ENCODE measurements around the gene HACD3.

The HACD3 gene, protein sequence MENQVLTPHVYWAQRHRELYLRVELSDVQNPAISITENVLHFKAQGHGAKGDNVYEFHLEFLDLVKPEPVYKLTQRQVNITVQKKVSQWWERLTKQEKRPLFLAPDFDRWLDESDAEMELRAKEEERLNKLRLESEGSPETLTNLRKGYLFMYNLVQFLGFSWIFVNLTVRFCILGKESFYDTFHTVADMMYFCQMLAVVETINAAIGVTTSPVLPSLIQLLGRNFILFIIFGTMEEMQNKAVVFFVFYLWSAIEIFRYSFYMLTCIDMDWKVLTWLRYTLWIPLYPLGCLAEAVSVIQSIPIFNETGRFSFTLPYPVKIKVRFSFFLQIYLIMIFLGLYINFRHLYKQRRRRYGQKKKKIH

DNA sequence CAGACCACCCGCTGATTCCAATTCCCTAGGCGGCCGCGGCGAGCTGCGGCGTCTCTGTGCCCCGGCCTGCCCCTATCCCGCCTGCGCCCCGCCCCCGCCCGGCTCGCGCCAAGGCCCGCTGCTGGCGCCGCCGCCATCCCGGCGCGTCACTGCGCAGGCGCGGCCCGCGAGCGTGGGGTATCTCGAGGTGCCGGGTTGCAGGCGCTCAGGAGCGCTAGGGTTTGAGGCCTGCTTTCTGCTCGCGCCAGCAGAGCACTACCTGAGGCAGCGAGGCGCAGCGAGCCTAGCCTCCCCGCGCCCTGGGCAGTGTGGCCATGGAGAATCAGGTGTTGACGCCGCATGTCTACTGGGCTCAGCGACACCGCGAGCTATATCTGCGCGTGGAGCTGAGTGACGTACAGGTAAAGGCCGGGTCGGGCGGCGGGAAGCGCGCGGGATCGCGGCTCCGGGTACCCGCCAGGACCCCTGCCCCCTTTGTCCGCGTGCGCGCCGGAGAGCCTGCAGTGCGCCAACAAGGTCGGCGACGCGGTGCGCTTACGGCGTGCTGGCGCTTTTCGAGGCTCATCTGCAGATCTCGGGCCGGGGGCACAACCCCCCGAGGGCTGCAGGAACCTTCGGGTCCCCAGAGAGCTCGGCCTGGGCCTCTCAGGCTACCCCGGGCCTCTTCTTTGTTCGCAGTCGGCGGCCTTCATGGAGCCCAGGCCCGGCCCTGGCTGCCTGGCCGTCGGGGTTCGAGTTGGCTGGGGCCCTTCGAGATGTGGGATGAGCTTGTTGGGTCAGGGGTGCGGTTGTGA, at the start of gene HACD3:
Gene HACD3 (plus strand): TSS at position 146 of the 794 bp plus-strand sequence. CDS start 169 bp downstream, at position 315.
- peak; percentile 79 to 81 for DNase-seq (ENCODE audit: low read depth in 2 of 2)

DNA sequence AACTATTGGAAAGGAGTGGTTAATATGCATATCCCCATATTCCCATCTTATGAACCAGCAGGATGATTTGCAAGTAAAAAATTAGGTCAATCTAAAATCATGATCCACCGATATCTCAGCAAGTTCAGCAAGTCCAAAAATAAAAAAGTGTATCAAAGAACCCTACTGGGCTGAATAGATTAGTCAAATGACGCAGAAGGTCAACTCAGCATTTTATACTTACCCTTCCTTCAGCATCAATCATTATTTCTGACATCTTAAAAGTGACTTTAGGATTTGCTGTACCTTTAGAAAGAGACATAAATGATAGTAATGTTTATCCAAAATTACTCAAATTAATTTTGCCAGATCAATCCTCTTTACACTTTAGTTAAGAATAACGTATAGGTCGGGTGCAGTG, 45.4 kb upstream of the HACD3 start:
- DNase-seq (ENCODE audit: low read depth in 2 of 2), result no peak

DNA sequence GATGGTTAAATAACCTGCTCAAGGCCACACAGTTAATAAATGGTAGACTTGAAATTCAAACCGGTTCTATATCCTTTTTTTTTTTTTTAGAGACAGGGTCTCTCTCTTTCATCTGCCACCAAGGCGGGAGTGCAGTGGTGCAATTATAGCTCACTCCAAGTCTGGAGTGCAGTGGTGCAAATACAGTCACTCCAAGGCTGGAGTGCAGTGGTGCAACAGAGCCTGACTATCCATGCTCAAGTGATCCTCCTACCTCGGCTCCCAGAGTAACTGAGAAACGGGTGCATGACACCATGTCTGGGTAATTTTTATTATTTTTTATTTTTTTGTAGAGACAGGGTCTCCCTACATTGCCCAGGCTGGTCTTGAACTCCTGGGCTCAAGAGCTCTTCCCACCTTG, 36.2 kb upstream of the HACD3 start:
- DNase-seq (ENCODE audit: low read depth in 2 of 2), result no peak

DNA sequence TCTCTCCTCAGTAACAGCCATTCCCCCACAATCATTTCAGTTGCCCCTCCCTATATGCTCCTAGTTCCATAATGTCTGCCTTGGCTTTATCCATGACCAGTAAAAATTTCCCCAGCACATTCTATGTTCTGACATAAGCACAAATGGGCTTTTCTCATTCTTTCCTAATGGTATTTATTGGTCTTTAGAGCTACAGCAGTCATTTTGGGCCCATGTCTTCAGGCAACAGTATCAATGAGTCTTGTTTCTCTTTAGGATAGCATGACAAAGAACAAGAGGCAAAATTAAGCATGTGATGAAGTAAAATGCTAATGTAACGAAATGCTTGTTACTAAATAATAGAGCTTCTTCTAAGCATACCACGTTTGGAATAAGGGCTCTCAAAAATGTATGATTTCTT, 20.9 kb upstream of the HACD3 start:
- no peak for DNase-seq (ENCODE audit: low read depth in 2 of 2)

DNA sequence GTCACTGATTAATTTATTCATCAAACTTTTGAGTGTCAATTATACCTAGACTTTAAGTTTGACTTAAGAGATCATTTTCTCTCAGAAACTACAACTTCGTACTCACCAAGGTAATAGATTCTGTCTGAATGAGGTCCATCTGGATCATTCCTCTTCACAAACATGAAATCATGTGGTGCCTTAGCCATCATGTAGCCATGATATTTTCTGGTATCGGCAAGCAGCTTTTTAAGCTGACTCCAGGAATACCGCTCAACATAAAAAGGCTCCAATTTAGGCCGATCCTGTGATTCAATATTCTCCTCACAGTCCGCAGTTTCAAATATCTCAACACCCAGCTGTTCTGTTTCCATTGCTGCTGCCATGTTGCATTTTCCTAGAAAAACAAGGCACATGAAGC, 18.1 kb upstream of the HACD3 start:
- no peak for DNase-seq (ENCODE audit: low read depth in 2 of 2)

DNA sequence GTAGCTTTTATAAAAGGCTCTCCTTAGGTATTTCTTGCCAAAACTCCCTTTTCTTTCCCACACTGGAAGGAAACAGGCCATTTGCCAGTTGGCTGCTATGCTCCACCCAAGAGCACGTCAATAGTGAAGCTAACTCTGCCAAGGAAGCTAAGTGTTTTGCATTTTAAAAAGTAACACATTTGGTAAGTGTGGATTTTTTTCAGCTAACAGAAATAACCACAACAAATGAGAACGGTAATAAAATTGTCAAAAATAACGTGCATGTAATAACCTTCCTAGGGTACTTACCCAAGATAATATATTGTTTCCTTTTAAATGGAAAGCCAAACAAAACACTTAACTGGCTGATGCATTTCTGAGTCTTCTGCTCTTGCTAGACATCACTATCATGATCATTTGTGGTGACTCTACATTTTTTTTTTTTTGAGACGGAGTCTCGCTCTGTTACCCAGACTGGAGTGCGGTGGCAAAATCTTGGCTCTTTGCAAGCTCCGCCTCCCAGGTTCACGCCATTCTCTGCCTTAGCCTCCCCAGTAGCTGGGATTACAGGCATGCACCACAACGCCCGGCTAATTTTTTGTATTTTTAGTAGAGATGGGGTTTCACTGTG, 17.4 kb upstream of the HACD3 start:
- no peak for DNase-seq (ENCODE audit: low read depth in 2 of 2)

DNA sequence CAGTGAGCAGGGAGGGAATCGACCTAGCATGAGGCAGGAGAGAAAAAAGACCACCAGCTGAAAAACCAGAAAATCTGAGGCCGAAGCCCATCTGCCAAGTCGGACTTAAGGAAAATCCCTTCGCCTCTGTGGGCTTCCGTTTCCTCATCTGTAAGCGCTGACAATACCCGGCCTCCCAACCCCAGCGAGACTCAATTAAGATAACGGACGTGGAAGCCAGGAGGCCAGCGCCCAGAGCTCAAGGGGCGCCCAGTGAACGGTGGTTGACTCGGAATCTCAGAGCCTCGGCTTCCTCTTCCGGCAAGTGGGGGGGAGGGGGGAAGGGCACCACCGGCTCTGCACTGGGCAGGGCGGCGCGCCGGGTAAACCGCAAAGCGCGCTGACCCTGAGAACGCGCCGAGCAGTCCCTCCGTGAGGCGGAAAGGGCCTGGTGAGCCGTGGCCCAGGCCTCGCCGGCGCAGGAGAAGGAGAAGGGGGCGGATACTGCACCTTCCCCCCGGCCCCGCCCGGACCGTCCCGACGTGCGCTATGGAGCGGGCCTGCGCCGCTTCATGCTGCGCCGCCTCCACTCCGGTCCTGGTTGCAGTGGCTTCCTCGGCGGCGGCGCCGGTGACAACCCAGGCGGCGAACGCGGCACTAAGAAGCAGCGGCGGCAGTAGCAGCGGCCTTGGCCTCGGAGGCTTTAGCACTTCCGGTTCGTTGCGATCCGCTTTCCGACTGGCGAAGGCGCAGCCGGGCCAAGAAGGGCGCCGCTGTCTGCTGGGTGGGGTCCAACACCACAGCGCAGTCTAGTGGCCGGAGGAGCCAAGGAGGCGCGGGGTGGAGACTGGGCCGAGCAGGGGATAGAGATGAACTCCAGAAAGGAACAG, 13.0 kb upstream of the HACD3 start, which contains the start of gene DPP8:
Gene DPP8 (minus strand): TSS at position 693 of the 869 bp plus-strand sequence. CDS start 5,136 bp downstream, outside the sequence.
- peak; percentile 87 to 89 for DNase-seq (ENCODE audit: low read depth in 2 of 2)

DNA sequence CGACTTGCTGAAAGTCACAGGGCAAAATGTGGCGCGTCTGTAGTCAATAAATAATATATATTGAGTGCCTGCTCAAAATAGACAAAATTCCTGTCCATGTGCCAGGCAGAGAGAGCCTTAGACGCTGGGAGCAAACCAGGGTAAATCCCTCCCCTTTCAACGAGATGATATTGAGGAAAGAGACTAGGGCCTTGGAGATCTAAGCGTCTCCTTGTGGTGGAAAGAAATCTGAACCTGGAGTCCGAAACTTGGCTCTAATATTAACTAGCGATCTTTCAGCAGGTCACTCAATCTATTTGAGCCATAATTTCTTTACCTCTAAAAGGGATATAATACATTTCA, 12.4 kb upstream of the HACD3 start:
- DNase-seq (ENCODE audit: low read depth in 2 of 2), result no peak

DNA sequence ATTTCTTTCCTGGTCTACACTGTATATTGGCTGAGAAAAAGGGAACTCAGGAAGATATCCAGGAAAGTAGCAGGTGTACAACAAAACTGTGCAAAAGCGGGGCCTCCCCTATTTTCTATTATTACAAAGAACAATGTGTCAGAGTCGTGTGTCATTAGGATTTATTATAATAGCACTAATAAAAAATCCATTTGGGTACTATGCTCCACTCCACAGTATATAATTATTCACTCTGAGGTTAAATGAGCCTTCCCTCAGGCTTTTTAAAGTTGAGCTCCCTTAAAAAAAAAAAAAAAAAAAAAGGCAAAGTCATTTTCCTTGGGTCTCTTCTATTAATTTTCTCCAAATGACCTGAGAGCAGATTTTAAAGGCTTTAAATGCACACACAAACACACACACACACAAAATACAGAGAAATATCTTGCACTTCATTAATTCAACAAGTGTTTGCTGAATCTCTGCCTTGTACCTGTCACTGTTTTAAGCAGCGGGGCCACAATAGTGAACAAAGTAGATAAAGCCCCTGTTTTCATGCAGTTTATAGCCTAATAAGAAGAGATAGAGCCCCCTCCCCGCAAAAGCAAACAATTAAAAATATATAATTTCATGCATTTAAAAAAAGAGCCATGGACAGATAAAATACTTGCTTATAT, 11.5 kb upstream of the HACD3 start:
- DNase-seq (ENCODE audit: low read depth in 2 of 2), result no peak

DNA sequence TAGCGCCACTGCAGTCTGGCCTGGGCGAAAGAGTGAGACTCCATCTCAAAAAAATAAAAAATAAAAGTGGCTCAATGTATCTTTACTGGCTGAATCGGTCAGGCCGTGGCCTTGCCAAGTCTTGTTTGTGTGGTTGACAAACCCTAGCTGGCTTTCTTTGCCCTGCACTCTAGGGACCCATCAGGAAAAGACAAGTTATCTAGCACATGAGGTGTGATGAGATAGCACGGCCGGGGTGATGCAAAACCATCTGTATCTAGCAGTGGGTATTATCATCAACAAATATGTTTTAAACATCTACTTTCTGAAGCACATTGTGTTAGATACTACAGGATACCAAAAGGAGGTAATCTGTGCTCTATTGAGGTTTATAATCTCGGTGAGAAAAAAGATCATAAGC, 8.9 kb upstream of the HACD3 start:
- no peak for DNase-seq (ENCODE audit: low read depth in 2 of 2)

DNA sequence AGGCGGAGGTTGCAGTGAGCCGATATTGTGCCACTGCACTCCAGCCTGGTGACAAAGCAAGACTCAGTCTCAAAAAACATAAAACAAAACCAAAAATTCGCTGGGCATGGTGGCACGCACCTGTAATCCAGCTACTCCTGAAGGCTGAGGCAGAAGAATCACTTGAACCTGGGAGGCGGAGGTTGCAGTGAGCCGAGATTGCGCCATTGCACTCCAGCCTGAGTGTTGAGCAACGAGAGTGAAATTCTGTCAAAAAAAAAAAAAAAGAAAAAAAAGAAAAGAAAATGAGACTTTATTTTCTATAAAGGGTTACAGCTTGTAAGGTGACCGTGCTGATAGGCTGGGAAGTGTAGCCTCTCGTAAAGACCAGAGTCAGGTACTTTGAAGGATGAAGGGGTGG, 6.0 kb upstream of the HACD3 start:
- DNase-seq (ENCODE audit: low read depth in 2 of 2), result no peak

DNA sequence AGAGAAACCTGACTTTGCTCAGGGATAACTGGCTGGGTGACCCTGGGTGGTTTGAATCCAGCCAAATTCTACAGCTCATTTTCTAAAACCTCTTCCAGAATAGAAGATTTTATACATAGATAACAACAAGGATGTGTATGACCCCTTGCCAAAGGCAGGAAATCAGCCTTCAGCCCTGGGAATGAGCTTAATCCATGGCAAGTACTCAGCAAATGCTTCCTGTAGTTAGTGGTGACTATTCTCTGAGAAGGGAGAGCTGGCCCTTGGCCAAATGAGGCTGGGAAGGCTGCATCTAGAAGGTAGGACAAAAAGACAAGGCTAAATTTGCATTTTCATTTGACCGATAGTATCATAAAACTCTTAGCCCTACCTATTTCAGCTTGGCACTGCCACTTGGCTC, 4.6 kb upstream of the HACD3 start:
- no peak for DNase-seq (ENCODE audit: low read depth in 2 of 2)

DNA sequence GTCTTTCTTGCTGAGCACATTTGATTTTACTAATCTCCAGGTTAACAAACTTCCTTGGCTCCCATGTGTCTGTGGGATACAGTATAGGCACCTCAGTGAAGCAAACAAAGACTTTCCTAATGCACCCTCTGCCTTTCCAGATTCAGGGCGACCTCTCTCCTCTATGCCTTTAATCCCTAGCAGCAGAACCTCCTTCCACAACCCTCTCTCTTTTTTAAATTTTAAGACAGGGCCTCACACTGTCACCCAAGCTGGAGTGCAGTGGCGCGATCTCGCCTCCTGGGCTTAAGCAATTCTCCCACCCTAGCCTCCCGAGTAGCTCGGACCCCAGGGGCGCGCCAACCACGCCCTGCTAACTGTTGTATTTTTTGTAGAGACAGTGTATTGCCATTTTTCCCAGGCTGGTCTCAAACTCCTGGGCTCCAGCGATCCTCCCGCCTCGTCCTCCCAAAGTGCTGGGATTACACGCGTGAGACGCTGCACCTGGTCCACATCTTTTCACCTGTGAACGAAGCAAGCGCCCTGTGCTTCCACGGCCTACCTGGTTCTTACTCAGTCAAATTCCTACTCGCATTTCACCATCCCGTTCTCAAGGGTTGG, 1.7 kb upstream of the HACD3 start:
- no peak for DNase-seq (ENCODE audit: low read depth in 2 of 2)

DNA sequence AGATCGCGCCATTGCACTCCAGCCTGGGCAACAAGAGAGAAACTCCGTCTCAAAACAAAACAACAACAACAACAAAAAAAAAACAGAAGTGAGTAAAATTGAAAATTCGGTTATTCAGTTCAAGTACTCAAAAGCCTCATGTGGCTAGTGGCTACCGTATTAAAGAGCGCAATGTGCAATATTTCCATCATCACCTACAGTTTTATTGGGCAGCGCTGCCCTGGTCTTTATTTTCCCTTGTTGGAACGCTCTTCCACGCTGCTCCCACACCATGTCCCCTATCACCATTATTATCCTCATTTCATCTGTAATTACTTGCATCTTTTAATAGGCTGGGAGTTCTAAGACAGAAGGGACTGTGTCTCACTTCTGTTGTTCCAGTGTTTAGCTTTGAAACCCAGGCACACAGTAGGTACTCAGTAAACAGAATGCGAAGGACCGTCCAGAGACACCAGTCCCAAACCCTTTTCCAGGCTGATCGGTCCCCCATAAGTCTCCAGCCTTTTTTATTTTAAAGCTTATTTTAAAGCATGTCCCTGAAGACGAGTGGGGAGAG, 423 bp upstream of the HACD3 start:
- no peak for DNase-seq (ENCODE audit: low read depth in 2 of 2)

DNA sequence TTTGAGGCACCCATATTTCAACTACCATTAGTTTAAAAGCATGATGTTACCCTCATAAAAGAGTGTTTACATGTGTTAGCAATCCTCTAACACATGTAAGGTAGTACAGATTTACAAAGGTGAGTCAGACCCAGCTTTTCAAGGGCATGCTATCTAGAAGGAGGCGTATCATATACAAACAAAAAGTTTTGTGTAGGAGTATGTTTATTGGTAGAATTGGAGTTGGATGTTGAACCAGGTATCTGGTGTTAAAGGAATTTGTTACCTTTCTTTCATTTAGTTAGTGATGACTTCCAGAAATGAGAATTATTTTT, 2.4 kb downstream of the HACD3 start:
- DNase-seq (ENCODE audit: low read depth in 2 of 2), result no peak

DNA sequence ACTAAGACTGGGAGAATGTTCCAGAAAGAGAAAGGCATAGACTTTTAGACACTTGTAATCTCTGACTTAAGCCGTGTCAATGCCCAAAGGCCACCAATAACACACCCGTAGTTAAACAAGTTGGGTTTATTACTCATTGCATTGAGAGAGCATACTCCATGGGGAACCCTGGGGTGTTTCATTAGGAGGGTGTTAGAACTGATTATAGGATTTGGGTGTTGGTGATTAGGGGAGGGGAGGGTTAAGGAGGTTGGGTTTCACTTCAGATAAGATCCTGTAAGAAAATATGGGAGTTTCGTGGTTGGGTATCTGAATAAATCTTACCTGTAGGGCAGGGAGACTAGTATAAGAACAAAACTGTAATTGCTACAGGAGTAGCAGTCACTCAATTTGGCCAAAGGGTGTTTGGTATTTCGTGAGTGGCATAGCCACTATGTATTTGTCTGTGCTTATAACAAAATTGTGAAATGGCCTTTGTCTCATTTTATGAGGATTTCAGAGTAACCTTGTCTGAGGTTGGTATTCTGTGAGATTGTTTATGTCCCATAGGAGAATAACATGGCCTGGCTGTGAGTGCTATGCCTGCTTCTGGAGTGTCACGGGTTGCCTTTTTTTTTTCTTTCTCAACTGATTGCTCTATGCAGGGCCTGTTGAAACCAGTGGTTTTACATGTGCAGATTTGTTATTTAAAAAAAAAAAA, 2.9 kb downstream of the HACD3 start:
- no peak for DNase-seq (ENCODE audit: low read depth in 2 of 2)

DNA sequence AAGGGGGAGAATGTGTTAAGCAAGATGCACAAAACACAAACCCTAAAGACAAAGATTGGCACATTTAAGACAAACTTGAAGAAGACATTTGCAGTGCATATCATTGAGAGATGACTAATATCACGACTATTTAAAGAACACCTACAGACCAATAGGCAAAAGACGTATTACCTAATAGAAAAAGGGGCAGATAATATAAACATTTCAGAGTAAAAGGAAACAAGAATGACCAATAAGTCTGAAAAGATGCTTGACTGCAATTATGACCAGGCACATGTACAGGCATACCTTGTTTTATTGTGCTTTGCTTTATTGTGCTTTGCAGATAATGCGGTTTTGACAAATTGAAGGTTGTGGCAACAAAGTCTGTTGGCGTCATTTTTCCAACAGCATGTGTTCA, 4.9 kb downstream of the HACD3 start:
- no peak for DNase-seq (ENCODE audit: low read depth in 2 of 2)

DNA sequence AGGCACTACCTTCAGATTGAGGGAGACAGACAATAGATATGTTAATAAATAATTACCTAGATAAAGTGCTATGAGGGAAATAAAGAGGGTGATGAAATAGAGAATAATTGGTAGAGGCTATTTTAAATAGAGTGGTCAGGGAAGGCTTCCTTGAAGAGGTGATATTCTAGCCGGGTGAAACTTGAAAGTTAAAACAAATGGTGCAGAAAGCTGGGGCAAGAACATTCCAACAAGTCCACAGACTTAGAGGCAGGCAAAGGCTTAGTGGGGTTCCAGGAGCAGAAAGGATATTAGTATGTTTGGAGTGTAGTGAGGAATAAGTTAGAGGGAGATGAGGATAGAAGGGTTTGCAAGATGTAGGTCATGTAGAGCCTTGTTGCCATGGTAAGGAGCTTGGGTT, 10.1 kb downstream of the HACD3 start:
- no peak for DNase-seq (ENCODE audit: low read depth in 2 of 2)

DNA sequence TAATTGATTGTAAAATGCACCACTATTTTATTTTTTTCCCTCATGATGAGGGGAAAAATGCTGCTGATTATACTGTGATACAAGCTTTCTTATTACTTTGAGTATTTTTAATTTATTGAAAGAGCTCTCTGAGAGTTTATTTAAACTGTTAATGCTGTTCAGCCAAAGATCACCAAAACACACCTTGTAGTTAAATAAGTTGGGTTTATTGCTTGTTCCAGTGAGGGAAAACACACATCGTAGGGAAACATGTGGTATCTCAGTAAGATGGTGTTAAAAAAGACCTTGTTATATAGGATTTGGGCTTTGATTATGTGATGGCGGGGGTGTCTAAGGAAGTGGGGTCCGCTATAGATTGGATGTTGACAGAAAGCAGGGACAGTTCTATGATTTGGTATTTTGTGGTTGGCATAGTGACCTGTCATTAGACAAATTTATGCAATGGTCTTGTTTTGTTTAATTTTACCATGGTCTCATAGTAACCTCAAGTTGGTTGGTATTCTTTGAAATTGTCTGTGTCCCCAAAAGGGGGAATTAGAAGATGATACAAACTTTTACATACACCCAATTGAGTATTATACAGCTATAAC, 11.1 kb downstream of the HACD3 start:
- DNase-seq (ENCODE audit: low read depth in 2 of 2), result no peak

DNA sequence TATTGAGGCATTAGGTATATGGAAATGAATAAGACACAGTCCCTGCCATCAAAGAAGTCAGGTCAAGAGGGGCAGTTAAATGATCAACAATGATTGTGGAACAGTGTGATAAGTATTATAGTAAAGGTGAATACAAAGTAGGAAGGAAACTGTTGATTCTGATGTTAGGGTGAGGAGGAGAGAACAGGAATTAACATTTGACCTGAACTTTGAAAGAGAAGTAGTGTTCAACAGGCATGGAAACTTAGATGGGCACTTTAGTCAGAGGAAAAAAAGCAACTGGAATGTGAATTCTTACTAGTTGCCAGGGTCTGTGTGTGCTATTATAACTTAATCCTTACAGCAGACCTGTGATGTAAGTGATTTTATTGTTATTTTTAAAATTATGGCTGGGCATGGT, 17.6 kb downstream of the HACD3 start:
- DNase-seq (ENCODE audit: low read depth in 2 of 2), result no peak

Measured in activated CD8-positive, alpha-beta memory T cell treated with anti-CD3 and anti-CD28 coated beads for 4 hours (primary cell).